ENCODE measurements around the gene HHATL.

The HHATL gene

DNA sequence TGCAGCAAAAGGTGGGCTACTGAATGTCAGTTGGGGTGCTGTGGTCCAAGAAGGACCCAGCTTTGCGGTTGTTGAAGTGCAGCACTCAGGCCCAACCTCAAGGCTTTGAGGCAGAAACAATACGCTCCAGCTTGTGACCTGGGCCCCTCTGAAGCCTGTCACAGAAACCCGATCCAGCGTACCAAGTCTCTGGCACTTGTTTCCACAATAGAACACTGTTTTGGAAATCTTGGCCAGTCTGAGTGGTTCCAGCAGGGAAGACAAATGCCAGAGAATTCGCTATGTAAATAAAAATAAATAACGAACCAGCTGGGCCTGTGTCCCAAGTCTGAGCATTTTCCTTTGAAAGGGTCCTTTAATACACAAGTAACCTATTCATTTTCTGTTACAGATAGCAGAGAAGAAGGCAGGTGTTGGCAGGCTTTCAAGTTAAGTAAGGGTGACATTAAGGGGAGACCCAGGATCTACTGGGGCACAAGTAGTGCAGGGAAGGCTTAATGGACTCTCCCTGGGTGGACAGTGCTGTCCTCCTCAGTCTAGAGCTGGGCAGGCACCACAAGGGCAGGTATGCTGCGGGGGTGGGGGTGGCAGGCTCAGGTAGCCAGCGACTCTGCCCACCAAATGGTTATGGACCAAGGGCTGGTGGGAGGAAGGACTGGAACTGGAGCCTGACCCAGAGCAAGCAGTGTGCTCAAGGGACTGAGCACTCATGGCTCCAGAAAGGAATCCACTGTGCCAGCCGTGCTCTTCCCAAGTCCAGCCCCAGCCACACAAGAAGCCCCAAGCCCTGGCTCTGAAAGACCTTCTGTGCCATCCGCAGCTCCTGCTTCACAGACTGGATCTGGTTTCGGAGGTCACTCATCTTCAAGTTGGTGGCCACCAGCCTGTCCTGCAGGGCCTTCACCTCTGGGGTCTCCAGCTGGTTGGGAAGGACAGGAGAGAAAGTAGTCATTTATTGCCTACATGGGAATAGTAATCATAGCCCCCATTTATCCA lies 44.2 kb upstream of the HHATL start:
- H4K20me1 ChIP-seq (ENCODE audit: insufficient read depth, low read length) = no peaks in the 10 kb centered on the region
- H3K27ac ChIP-seq (ENCODE audit: low read depth, low read length, poor library complexity, severe bottlenecking) = no peak overlapping the region
- H3K4me3 ChIP-seq (ENCODE audit: low read depth, low read length, poor library complexity, severe bottlenecking) = no peak overlapping the region
- H3K36me3 ChIP-seq (ENCODE audit: insufficient read depth, low read length) = no peaks in the 10 kb centered on the region
- no peak overlapping the region for H3K9ac ChIP-seq (ENCODE audit: low read length)
- no peaks in the 10 kb centered on the region for H3K79me2 ChIP-seq (ENCODE audit: insufficient read depth, low read length)
- H3K27me3 ChIP-seq (ENCODE audit: insufficient read depth, low read length) = no peaks in the 10 kb centered on the region
- peaks cover 2% of the 10 kb centered on the region for H3K4me1 ChIP-seq (ENCODE audit: insufficient read depth, low read length, severe bottlenecking)
- H3F3A ChIP-seq (ENCODE audit: insufficient read depth, low read length) = no peaks in the 10 kb centered on the region
- TF ChIP-seq, protein P1, sequence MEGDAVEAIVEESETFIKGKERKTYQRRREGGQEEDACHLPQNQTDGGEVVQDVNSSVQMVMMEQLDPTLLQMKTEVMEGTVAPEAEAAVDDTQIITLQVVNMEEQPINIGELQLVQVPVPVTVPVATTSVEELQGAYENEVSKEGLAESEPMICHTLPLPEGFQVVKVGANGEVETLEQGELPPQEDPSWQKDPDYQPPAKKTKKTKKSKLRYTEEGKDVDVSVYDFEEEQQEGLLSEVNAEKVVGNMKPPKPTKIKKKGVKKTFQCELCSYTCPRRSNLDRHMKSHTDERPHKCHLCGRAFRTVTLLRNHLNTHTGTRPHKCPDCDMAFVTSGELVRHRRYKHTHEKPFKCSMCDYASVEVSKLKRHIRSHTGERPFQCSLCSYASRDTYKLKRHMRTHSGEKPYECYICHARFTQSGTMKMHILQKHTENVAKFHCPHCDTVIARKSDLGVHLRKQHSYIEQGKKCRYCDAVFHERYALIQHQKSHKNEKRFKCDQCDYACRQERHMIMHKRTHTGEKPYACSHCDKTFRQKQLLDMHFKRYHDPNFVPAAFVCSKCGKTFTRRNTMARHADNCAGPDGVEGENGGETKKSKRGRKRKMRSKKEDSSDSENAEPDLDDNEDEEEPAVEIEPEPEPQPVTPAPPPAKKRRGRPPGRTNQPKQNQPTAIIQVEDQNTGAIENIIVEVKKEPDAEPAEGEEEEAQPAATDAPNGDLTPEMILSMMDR (IDR thresholded peaks at IDR 0.05; ENCODE audit: low read length) = no peak
- TF ChIP-seq EZH2 (IDR thresholded peaks at IDR 0.05; ENCODE audit: borderline replicate concordance, low read length) = no peak
- no peaks in the 10 kb centered on the region for H3K9me3 ChIP-seq (ENCODE audit: low read length)
- no peak overlapping the region for H2AFZ ChIP-seq (ENCODE audit: low read length)
- no peaks in the 10 kb centered on the region for H3K9me2 ChIP-seq (ENCODE audit: low read depth, low read length)
- no peak overlapping the region for H3K4me2 ChIP-seq (ENCODE audit: low read length)

DNA sequence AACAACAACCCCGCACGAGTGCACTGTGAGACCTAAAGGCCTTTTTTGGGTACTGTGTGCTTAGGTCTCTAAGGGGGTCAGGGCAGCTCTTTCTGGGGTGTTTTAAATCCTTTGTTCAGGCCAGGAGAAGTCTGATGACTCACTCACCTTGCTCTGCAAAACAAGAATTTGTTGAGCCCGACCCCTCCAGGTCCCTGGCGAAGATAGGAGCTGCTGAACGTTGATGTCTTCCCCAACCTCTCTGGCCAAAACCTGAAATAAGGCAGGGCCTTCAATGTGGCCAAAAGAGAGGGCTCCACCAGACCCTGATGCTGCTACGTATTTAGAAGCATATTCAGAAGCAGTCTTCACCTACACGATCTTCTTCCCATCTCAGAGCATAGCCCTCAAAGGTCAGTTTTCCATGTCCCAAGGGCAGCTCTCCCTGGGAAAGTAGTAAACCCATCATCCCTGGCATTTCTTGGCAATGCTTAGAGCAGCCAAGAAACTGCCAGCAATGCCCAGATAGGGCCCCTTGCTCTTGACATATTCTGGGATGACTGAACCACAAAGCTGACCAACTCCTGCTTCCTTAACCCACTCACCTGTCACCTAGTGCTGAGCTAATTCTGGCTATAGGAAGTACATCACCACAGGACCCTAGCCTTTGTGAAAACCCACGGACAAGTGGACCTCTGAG lies 43.3 kb upstream of the HHATL start:
- H3K4me2 ChIP-seq (ENCODE audit: low read length) = no peak overlapping the region
- no peak for TF ChIP-seq EZH2 (IDR thresholded peaks at IDR 0.05; ENCODE audit: borderline replicate concordance, low read length)
- TF ChIP-seq, protein P1 (IDR thresholded peaks at IDR 0.05; ENCODE audit: low read length) = no peak
- no peak overlapping the region for H3K27ac ChIP-seq (ENCODE audit: low read depth, low read length, poor library complexity, severe bottlenecking)
- H3K4me1 ChIP-seq (ENCODE audit: insufficient read depth, low read length, severe bottlenecking) = peaks cover 2% of the 10 kb centered on the region
- H3K79me2 ChIP-seq (ENCODE audit: insufficient read depth, low read length) = no peaks in the 10 kb centered on the region
- no peaks in the 10 kb centered on the region for H3K27me3 ChIP-seq (ENCODE audit: insufficient read depth, low read length)
- no peaks in the 10 kb centered on the region for H3K36me3 ChIP-seq (ENCODE audit: insufficient read depth, low read length)
- no peaks in the 10 kb centered on the region for H3K9me3 ChIP-seq (ENCODE audit: low read length)
- no peak overlapping the region for H2AFZ ChIP-seq (ENCODE audit: low read length)
- no peak overlapping the region for H3K4me3 ChIP-seq (ENCODE audit: low read depth, low read length, poor library complexity, severe bottlenecking)
- H3K9me2 ChIP-seq (ENCODE audit: low read depth, low read length) = no peaks in the 10 kb centered on the region
- H3K9ac ChIP-seq (ENCODE audit: low read length) = no peak overlapping the region
- H3F3A ChIP-seq (ENCODE audit: insufficient read depth, low read length) = no peaks in the 10 kb centered on the region
- H4K20me1 ChIP-seq (ENCODE audit: insufficient read depth, low read length) = no peaks in the 10 kb centered on the region

DNA sequence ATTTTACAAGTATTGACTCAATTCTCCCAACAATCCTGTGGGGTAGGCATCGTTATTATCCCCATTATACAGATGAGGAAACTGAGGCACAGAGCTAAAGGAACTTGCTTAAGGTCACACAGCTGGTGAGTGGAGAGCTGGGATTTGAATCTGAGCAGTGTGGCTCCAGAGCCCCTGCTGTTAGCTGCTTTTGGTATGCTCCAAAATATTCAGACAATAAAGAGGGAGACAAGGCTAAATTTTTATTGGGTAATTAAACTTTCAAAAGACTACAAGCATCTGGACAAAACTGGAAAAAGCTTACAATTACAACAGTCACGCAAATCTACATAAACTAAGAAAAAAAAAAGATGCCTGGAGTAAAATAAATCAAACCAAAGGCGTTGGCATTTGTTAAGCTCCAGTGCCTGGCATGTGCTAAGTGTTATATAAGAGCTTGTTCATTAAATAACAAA lies 42.7 kb upstream of the HHATL start:
- H3K27ac ChIP-seq (ENCODE audit: low read depth, low read length, poor library complexity, severe bottlenecking) = no peak overlapping the region
- no peaks in the 10 kb centered on the region for H3K36me3 ChIP-seq (ENCODE audit: insufficient read depth, low read length)
- no peaks in the 10 kb centered on the region for H3K9me3 ChIP-seq (ENCODE audit: low read length)
- H3K4me3 ChIP-seq (ENCODE audit: low read depth, low read length, poor library complexity, severe bottlenecking) = no peak overlapping the region
- H3K4me1 ChIP-seq (ENCODE audit: insufficient read depth, low read length, severe bottlenecking) = peaks cover 2% of the 10 kb centered on the region
- no peaks in the 10 kb centered on the region for H3K9me2 ChIP-seq (ENCODE audit: low read depth, low read length)
- H3K9ac ChIP-seq (ENCODE audit: low read length) = no peak overlapping the region
- no peaks in the 10 kb centered on the region for H4K20me1 ChIP-seq (ENCODE audit: insufficient read depth, low read length)
- no peak overlapping the region for H2AFZ ChIP-seq (ENCODE audit: low read length)
- no peaks in the 10 kb centered on the region for H3K79me2 ChIP-seq (ENCODE audit: insufficient read depth, low read length)
- H3K4me2 ChIP-seq (ENCODE audit: low read length) = no peak overlapping the region
- H3K27me3 ChIP-seq (ENCODE audit: insufficient read depth, low read length) = no peaks in the 10 kb centered on the region
- no peaks in the 10 kb centered on the region for H3F3A ChIP-seq (ENCODE audit: insufficient read depth, low read length)
- TF ChIP-seq, protein P1 (IDR thresholded peaks at IDR 0.05; ENCODE audit: low read length) = no peak
- no peak for TF ChIP-seq EZH2 (IDR thresholded peaks at IDR 0.05; ENCODE audit: borderline replicate concordance, low read length)
